GM18873 (cell line): ENCODE results near the gene FCGR1A.
"Not testable (repeated sequence)": the region's sequence is repeated elsewhere in the genome, so short reads cannot be mapped to it uniquely, and the experiment has no call there.

ENCODE experiments used
- ATAC-seq: cut with Tn5 transposase; IDR thresholded peaks from one replicate; pipeline ENCODE4 v1.9.1; 2021; ENCODE audit warnings: mild to moderate bottlenecking, moderate library complexity, moderate number of reproducible peaks; ENCODE audit not compliant: unreplicated experiment, low FRiP score

Gene FCGR1A

GRCh38 chr1:149831764-149832315 is 49.3 kb downstream of the FCGR1A start:
- not testable (repeated sequence) for ATAC-seq

- ATAC-seq: peak; percentile 63
These were observed 50.0 kb downstream of the FCGR1A start for GRCh38 chr1:149832316-149833126.

GRCh38 chr1:149833144-149833543 is 50.6 kb downstream of the FCGR1A start:
- not testable (repeated sequence) for ATAC-seq

- ATAC-seq: not testable (repeated sequence)
These were observed 58.7 kb downstream of the FCGR1A start for GRCh38 chr1:149841149-149841548.
